Fibroblast of lung (primary cell): ENCODE results near the gene EMILIN2. TPM values are rescaled to one million over a fixed set of nuclear protein-coding genes. Genes with fewer than 3 reads are reported as not detected.
A peak's percentile ranks its signal among the peaks of the same experiment; 100 is the strongest.

ENCODE experiments used
- DNase-seq, 2 donors: peaks; one replicate each; pipeline versions ENCODE4 v3.0.0 to v3.0.0-alpha.2; 2010; ENCODE audit warnings: low read depth in 2 of 2
- H2AFZ ChIP-seq: 2 replicates; pipeline ENCODE4 v1.5.1; 2012; ENCODE audit warnings: low read length, control low read depth, inconsistent platforms
- H3K27ac ChIP-seq: 2 replicates; pipeline ENCODE4 v1.5.1; 2011; ENCODE audit warnings: low read length, control low read depth; ENCODE audit not compliant: insufficient read depth
- H3K27me3 ChIP-seq: 2 replicates; pipeline ENCODE4 v1.5.1; 2011; ENCODE audit warnings: mild to moderate bottlenecking, low read length; ENCODE audit not compliant: control insufficient read depth, insufficient read depth
- H3K36me3 ChIP-seq: 2 replicates; pipeline ENCODE4 v1.5.1; 2011; ENCODE audit warnings: low read length; ENCODE audit not compliant: control insufficient read depth, insufficient read depth
- H3K4me1 ChIP-seq: 2 replicates; pipeline ENCODE4 v1.5.1; 2011; ENCODE audit warnings: low read length; ENCODE audit not compliant: control insufficient read depth, insufficient read depth; ENCODE audit errors: extremely low read depth
- H3K4me2 ChIP-seq: 2 replicates; pipeline ENCODE4 v1.5.1; 2011; ENCODE audit warnings: low read length, control low read depth; ENCODE audit not compliant: insufficient read depth; ENCODE audit errors: extremely low read depth
- H3K4me3 ChIP-seq, 4 experiments: fragments of 200-600 bp in 1 of 4; sonication (generic) in 1 of 4; replicated peaks in 1 of 4; 2 replicates each; pipeline ENCODE4 v1.5.1; 2011 to 2016; ENCODE audit warnings: low read length in 4 of 4, low read depth in 3 of 4, mild to moderate bottlenecking in 3 of 4, control low read depth in 2 of 4, inconsistent platforms in 1 of 4, mixed read lengths in 1 of 4; ENCODE audit not compliant: insufficient read depth in 1 of 4; ENCODE audit errors: control extremely low read depth in 1 of 4
- H3K79me2 ChIP-seq: 2 replicates; pipeline ENCODE4 v1.5.1; 2012; ENCODE audit warnings: mild to moderate bottlenecking, low read length, inconsistent platforms; ENCODE audit not compliant: control insufficient read depth, insufficient read depth
- H3K9ac ChIP-seq: 2 replicates; pipeline ENCODE4 v1.5.1; 2011; ENCODE audit warnings: mild to moderate bottlenecking, low read length, control low read depth; ENCODE audit not compliant: insufficient read depth
- H3K9me3 ChIP-seq: 2 replicates; pipeline ENCODE4 v1.5.1; 2012; ENCODE audit warnings: low read depth, low read length; ENCODE audit not compliant: control insufficient read depth, insufficient read depth
- H4K20me1 ChIP-seq: 2 replicates; pipeline ENCODE4 v1.5.1; 2011; ENCODE audit warnings: low read length; ENCODE audit not compliant: control insufficient read depth, insufficient read depth; ENCODE audit errors: extremely low read depth
- EZH2 ChIP-seq: IDR thresholded peaks from 2 replicates; pipeline ENCODE4 v1.5.1; 2012; ENCODE audit warnings: low read length, control low read depth, mild to moderate bottlenecking; ENCODE audit errors: missing control alignments
- polyA plus RNA-seq, 2 donors: library from polyadenylated mRNA; depleted of rRNA in 1 of 2; stranded (reverse) in 1 of 2; unstranded in 1 of 2; fragments of >200 nt; gene quantifications; 2 replicates each; pipeline ENCODE4 v1.2.1, GENCODE V29; 2011 to 2012; ENCODE audit warnings: missing spikeins in 1 of 2
- total RNA-seq: library from RNA; depleted of rRNA; stranded (reverse); fragments of >200 nt; gene quantifications from 2 replicates; pipeline ENCODE4 v1.2.1, GENCODE V29; 2014
- TF ChIP-seq, protein P1 (sequence below), 2 donors: IDR thresholded peaks in 1 of 2; conservative IDR thresholded peaks in 1 of 2; 1 replicate in 1 of 2; 2 replicates in 1 of 2; pipeline ENCODE4 v1.5.1; 2011 to 2012; ENCODE audit warnings: low read length in 2 of 2, control low read depth in 1 of 2, inconsistent platforms in 1 of 2, low read depth in 1 of 2, mild to moderate bottlenecking in 1 of 2

EMILIN2 gene
- total and polyA plus RNA-seq, 2 donors (not counting 1 experiment from before 2014, with no cell fraction given): 8.7 to 11.1 TPM

DNA sequence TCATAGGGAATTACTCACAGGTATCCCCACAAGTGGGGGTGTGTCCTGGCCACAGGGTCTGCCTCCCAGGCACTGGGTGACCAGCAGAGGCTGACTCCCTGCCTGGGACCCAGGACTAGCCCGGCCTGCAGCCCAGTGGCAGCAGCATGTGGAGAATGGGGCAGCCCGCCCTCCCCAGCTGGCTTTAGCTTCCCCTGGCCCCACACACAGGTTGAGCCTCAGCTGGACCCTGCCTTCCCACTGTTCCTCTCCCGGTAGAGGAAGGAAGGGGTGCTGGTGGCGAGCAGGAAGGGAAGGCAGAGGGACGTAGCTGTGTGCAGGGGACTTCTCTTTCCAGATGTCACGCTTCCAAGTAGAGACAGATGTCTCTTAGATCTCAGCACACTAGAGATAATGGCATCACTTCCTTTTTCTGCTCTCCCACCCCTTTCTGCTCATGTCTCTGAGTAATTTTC, 51.4 kb downstream of the EMILIN2 start:
- Histone ChIP-seq H3K79me2 (no peaks in the 10 kb centered on the region), H3K27ac (no peak overlapping the region), H3K9ac (no peak overlapping the region), H3K4me2 (no peak overlapping the region), H3K9me3 (no peaks in the 10 kb centered on the region), H3K36me3 (no peaks in the 10 kb centered on the region), H3K4me1 (peaks cover 11% of the 10 kb centered on the region), H3K4me3 (no peak overlapping the region), H4K20me1 (no peaks in the 10 kb centered on the region), H2AFZ (no peak overlapping the region), H3K27me3 (no peaks in the 10 kb centered on the region)
- TF ChIP-seq, protein P1, sequence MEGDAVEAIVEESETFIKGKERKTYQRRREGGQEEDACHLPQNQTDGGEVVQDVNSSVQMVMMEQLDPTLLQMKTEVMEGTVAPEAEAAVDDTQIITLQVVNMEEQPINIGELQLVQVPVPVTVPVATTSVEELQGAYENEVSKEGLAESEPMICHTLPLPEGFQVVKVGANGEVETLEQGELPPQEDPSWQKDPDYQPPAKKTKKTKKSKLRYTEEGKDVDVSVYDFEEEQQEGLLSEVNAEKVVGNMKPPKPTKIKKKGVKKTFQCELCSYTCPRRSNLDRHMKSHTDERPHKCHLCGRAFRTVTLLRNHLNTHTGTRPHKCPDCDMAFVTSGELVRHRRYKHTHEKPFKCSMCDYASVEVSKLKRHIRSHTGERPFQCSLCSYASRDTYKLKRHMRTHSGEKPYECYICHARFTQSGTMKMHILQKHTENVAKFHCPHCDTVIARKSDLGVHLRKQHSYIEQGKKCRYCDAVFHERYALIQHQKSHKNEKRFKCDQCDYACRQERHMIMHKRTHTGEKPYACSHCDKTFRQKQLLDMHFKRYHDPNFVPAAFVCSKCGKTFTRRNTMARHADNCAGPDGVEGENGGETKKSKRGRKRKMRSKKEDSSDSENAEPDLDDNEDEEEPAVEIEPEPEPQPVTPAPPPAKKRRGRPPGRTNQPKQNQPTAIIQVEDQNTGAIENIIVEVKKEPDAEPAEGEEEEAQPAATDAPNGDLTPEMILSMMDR (conservative IDR thresholded peaks at IDR 0.05 in 1 of 2, IDR thresholded peaks at IDR 0.05 in 1 of 2; ENCODE audit: low read depth in 1 of 2, low read length in 2 of 2): no peak
- no peak for TF ChIP-seq EZH2
- DNase-seq: peak in 1 of 2 donors; percentile 64

DNA sequence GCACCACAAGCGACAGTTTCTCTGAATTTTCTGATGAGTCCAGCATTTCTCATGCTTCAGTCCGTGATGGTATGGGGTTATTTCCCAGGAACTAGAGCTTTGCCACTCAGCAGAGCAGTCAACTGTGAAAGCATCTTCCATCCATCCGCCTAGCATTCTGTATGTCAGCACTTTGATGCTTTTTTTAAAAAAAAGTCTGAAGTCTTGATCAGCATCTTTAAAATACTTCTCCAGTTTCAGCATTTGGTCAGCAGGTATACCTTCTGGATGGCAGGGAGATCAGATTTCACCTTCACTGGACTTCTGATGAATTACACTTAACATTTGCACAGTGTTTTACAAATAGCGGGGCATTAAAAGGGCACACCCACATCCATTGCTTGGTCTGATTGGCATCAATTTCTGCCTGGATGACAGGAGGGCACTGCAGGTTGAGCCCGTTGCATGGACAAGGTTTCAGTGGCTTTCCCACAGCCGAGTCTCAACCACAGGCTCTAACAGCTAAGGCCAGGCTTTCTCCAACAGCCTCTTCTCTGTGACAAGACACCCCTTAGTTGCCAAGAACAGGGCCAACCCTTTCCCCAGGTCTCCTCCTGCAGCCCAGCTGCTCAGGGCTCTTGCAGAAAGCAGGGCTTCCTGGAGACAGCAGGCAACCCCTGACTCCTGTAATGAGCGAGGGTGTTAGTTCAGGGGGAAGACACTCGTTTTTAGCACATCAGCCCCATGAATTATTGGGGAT, 54.0 kb downstream of the EMILIN2 start:
- no peak overlapping the region for H3K27ac ChIP-seq

DNA sequence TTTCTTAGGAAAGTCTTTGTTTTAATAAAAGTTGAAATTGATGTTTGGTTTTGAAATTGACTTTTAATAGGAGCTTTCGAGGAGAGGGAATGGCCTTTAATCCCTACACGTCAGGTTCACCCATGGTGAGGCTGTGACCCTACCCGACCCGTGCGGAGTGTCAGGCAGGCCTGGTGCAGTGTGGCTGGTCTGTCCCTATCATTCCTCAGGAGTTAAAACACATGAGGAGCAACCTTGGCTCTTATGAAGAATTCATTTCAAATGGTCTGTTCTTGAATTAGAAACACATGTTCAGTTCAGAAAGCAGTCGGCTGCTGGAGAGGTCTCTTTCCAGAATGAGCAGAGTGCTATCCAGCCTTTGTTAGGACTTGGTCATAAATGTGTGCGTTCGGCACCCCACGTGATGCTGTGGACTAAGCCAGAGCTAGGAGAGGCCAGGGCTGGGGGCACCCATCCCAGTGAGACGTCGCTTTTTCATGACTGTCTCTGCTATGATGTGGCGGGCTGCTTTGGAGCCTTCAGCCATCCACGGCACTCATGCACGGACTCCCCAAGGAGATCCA, 54.7 kb downstream of the EMILIN2 start:
- peak; percentile 5 to 73 for DNase-seq
- H3K27ac ChIP-seq: peak overlapping the region; percentile 38
- H3K4me3 ChIP-seq: no peak overlapping the region
- H4K20me1 ChIP-seq: no peaks in the 10 kb centered on the region
- no peaks in the 10 kb centered on the region for H3K36me3 ChIP-seq
- H3K9ac ChIP-seq: no peak overlapping the region
- H3K27me3 ChIP-seq: no peaks in the 10 kb centered on the region
- H3K79me2 ChIP-seq: no peaks in the 10 kb centered on the region
- peak overlapping the region; percentile 32 for H3K4me2 ChIP-seq
- no peaks in the 10 kb centered on the region for H3K9me3 ChIP-seq
- TF ChIP-seq, protein P1 (conservative IDR thresholded peaks at IDR 0.05 in 1 of 2, IDR thresholded peaks at IDR 0.05 in 1 of 2; ENCODE audit: low read depth in 1 of 2, low read length in 2 of 2): no peak
- TF ChIP-seq EZH2: no peak
- peaks cover 14% of the 10 kb centered on the region for H3K4me1 ChIP-seq
- H2AFZ ChIP-seq: no peak overlapping the region

More for the DNA sequence above, 54.0 kb downstream of the EMILIN2 start:
- H3K4me1 ChIP-seq: peaks cover 14% of the 10 kb centered on the region
- H3K9ac ChIP-seq: no peak overlapping the region
- no peaks in the 10 kb centered on the region for H3K79me2 ChIP-seq
- H3K9me3 ChIP-seq: no peaks in the 10 kb centered on the region
- no peak for DNase-seq
- no peaks in the 10 kb centered on the region for H4K20me1 ChIP-seq
- H3K4me3 ChIP-seq: no peak overlapping the region
- no peaks in the 10 kb centered on the region for H3K36me3 ChIP-seq
- H2AFZ ChIP-seq: no peak overlapping the region
- peak overlapping the region; percentile 32 for H3K4me2 ChIP-seq
- TF ChIP-seq EZH2: no peak
- TF ChIP-seq, protein P1 (conservative IDR thresholded peaks at IDR 0.05 in 1 of 2, IDR thresholded peaks at IDR 0.05 in 1 of 2; ENCODE audit: low read depth in 1 of 2, low read length in 2 of 2): no peak
- no peaks in the 10 kb centered on the region for H3K27me3 ChIP-seq
